HCT116 (cell line): Measurements from ENCODE around the gene SHISA7. TPM values are rescaled to one million over a fixed set of nuclear protein-coding genes. Genes with fewer than 3 reads are reported as not detected.

ENCODE experiments used
- ATAC-seq: fragments of 200-7000 bp; cut with Tn5 transposase; 2 replicates; pipeline ENCODE4 v1.9.1; 2020; ENCODE audit warnings: mild to moderate bottlenecking, moderate library complexity
- BruUV-seq: library from RNA; stranded (reverse); fragments of 400-500 nt; replicated peaks from 2 replicates; lab custom pipeline; 2021; lab: Mats Ljungman, UMichigan
- CTCF ChIA-PET: fragments of 300-600 bp; sonication (Branson Sonifier 250); formaldehyde crosslinking; loops from one replicate; lab custom pipeline; 2021; ENCODE audit warnings: antibody characterized with exemption; lab: Charles Lee
- POLR2A ChIA-PET: fragments of 300-600, 350-600 bp; sonication (Branson Sonifier 250); formaldehyde crosslinking; loops from one replicate; lab custom pipeline; 2021; ENCODE audit warnings: antibody characterized with exemption; lab: Charles Lee
- RAD21 ChIA-PET, 2 experiments: fragments of 300-600 bp; sonication (Branson Sonifier 250); formaldehyde crosslinking; loops; one replicate each; lab custom pipeline; 2023; ENCODE audit warnings: low total read pairs in 2 of 2; ENCODE audit not compliant: uncharacterized antibody in 2 of 2, unreplicated experiment in 2 of 2, low non-redundant PET in 1 of 2; lab: Charles Lee
- DNase-seq: peaks from one replicate; pipeline ENCODE4 v3.0.0-alpha.2; 2010; ENCODE audit warnings: low read depth, low spot score
- H2AFZ ChIP-seq: fragments of 200-600 bp; shearing (Covaris generic), sonication (generic); 2 replicates; pipeline ENCODE4 v1.6.1; 2017; ENCODE audit warnings: low read depth, mixed run types, mixed read lengths, antibody characterized with exemption, low read length; ENCODE audit not compliant: poor library complexity, severe bottlenecking
- H3K27ac ChIP-seq: 2 replicates; pipeline ENCODE4 v1.5.1; 2012; ENCODE audit warnings: low read depth, low read length
- H3K27me3 ChIP-seq: fragments of 200-600 bp; sonication (generic); 2 replicates; pipeline ENCODE4 v1.6.1; 2016; ENCODE audit warnings: mixed run types, low read length, mixed read lengths; ENCODE audit not compliant: insufficient read depth
- H3K36me3 ChIP-seq, 2 experiments: fragments of 200-500 bp in 1 of 2; fragments of 200-600 bp in 1 of 2; sonication (Bioruptor generic) in 1 of 2; sonication (generic) in 1 of 2; 2 replicates each; pipeline versions ENCODE4 v1.5.1 to v1.6.1; 2014 to 2016; ENCODE audit warnings: low read length in 2 of 2, inconsistent platforms in 1 of 2, mixed read lengths in 1 of 2, mixed run types in 1 of 2; ENCODE audit not compliant: insufficient read depth in 2 of 2, control insufficient read depth in 1 of 2
- H3K4me1 ChIP-seq, 2 experiments: fragments of 200-600 bp in 1 of 2; sonication (generic) in 1 of 2; 2 replicates each; pipeline versions ENCODE4 v1.5.1 to v1.6.1; 2012 to 2017; ENCODE audit warnings: low read length in 2 of 2, inconsistent platforms in 1 of 2, mild to moderate bottlenecking in 1 of 2, mixed read lengths in 1 of 2, mixed run types in 1 of 2, moderate library complexity in 1 of 2; ENCODE audit not compliant: insufficient read depth in 2 of 2, control insufficient read depth in 1 of 2
- H3K4me2 ChIP-seq: fragments of 200-600 bp; sonication (generic); 2 replicates; pipeline ENCODE4 v1.6.1; 2017; ENCODE audit warnings: mixed run types, low read length, mixed read lengths
- H3K4me3 ChIP-seq, 2 experiments: fragments of 200-600 bp in 1 of 2; sonication (generic) in 1 of 2; replicated peaks in 1 of 2; 2 replicates each; pipeline ENCODE4 v1.5.1; 2011 to 2016; ENCODE audit warnings: low read length in 2 of 2, control low read depth in 1 of 2, low read depth in 1 of 2, mild to moderate bottlenecking in 1 of 2, mixed read lengths in 1 of 2, mixed run types in 1 of 2
- H3K79me2 ChIP-seq: fragments of 200-600 bp; sonication (generic); 2 replicates; pipeline ENCODE4 v1.6.1; 2017; ENCODE audit warnings: mild to moderate bottlenecking, mixed run types, low read length, moderate library complexity, mixed read lengths; ENCODE audit not compliant: insufficient read depth
- H3K9ac ChIP-seq: fragments of 200-600 bp; sonication (generic); 2 replicates; pipeline ENCODE4 v1.6.1; 2016; ENCODE audit warnings: low read length, mixed read lengths
- H3K9me2 ChIP-seq: fragments of 200-600 bp; sonication (generic), shearing (Covaris generic); 2 replicates; pipeline ENCODE4 v1.6.1; 2017; ENCODE audit warnings: mixed run types, mild to moderate bottlenecking, moderate library complexity; ENCODE audit not compliant: insufficient read depth
- H3K9me3 ChIP-seq, 2 experiments: fragments of 200-500 bp in 1 of 2; fragments of 200-600 bp in 1 of 2; sonication (Bioruptor generic) in 1 of 2; sonication (generic) in 1 of 2; 2 replicates each; pipeline ENCODE4 v1.6.1; 2014 to 2017; ENCODE audit warnings: low read length in 2 of 2, mixed read lengths in 2 of 2, inconsistent platforms in 1 of 2, low read depth in 1 of 2, mild to moderate bottlenecking in 1 of 2, mixed run types in 1 of 2, moderate library complexity in 1 of 2; ENCODE audit not compliant: control insufficient read depth in 1 of 2, insufficient read depth in 1 of 2
- H4K20me1 ChIP-seq: fragments of 200-600 bp; sonication (generic), shearing (Covaris generic); 2 replicates; pipeline ENCODE4 v1.6.1; 2017; ENCODE audit warnings: mixed run types, mild to moderate bottlenecking, moderate library complexity; ENCODE audit not compliant: insufficient read depth
- CBX3 ChIP-seq: IDR thresholded peaks from 2 replicates; pipeline ENCODE4 v1.6.1; 2012; ENCODE audit warnings: low read depth
- EZH2phosphoT487 ChIP-seq: fragments of 200-600 bp; IDR thresholded peaks from 2 replicates; pipeline ENCODE4 v1.6.1; 2018; ENCODE audit warnings: antibody characterized with exemption, borderline replicate concordance
- FOSL1 ChIP-seq: IDR thresholded peaks from 2 replicates; pipeline ENCODE4 v1.6.1; 2012; ENCODE audit warnings: low read depth
- JUND ChIP-seq: IDR thresholded peaks from 2 replicates; pipeline ENCODE4 v1.6.1; 2012
- POLR2A ChIP-seq: IDR thresholded peaks from 2 replicates; pipeline ENCODE4 v1.7.0; 2011; ENCODE audit warnings: borderline replicate concordance; ENCODE audit not compliant: insufficient read depth, insufficient read length; ENCODE audit errors: extremely low read depth
- POLR2AphosphoS5 ChIP-seq: IDR thresholded peaks from 2 replicates; pipeline ENCODE4 v1.6.1; 2011; ENCODE audit warnings: mild to moderate bottlenecking, low read depth, low read length, moderate library complexity
- RAD21 ChIP-seq: IDR thresholded peaks from 2 replicates; pipeline ENCODE4 v1.6.1; 2012; ENCODE audit warnings: low read depth, mild to moderate bottlenecking
- SRF ChIP-seq: IDR thresholded peaks from 2 replicates; pipeline ENCODE4 v1.6.1; 2012; ENCODE audit warnings: low read depth
- ZFX ChIP-seq: fragments of 450-650 bp; IDR thresholded peaks from 2 replicates; pipeline ENCODE4 v1.6.1; 2017
- ZNF274 ChIP-seq: fragments of 200-500 bp; sonication (Bioruptor generic); IDR thresholded peaks from 2 replicates; pipeline ENCODE4 v1.6.1; 2014; ENCODE audit warnings: mild to moderate bottlenecking, low read depth, low read length, inconsistent platforms
- intact Hi-C: fragments of 100-400 bp; cut with micrococcal nuclease; formaldehyde crosslinking; loops from 2 replicates; pipeline ENCODE4 v1.10.0; 2022
- total RNA-seq: library from RNA; stranded (reverse); gene quantifications from one replicate; pipeline ENCODE4 v1.2.1, GENCODE V29; 2021; ENCODE audit not compliant: unreplicated experiment
- TF ChIP-seq, protein P1 (sequence below): IDR thresholded peaks from 2 replicates; pipeline ENCODE4 v1.6.1; 2012
- TF ChIP-seq, protein P2 (sequence below): IDR thresholded peaks from 2 replicates; pipeline ENCODE4 v1.6.1; 2012; ENCODE audit warnings: low read depth
- TF ChIP-seq, protein P3 (sequence below), 3 experiments: fragments of 200-600 bp in 1 of 3; sonication (generic) in 1 of 3; IDR thresholded peaks in 2 of 3; conservative IDR thresholded peaks in 1 of 3; 2 replicates each; pipeline ENCODE4 v1.5.1; 2012 to 2017; ENCODE audit warnings: low read depth in 2 of 3, low read length in 2 of 3, antibody characterized with exemption in 1 of 3, borderline replicate concordance in 1 of 3, control low read depth in 1 of 3, mild to moderate bottlenecking in 1 of 3, mixed read lengths in 1 of 3, mixed run types in 1 of 3, moderate library complexity in 1 of 3; ENCODE audit not compliant: insufficient read depth in 1 of 3

SHISA7 gene
- total RNA-seq, 1 experiment from 2014 or later: not detected

DNA sequence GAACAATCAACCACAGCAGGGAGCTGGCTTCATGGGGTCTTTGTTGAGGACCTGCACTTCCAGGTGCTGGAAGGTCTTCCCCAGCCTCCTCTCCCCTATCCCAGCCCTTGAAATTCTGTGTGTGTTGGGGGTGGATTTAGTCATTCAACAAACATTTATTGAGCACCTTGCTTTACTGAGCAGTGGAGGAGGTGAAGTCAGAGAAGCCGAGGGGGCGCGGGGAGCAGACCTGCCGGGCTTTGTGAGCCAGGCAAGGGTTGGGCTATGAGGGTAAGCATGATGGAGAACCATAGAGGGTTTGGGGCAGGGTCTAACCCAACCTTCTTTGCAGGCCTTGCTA lies 24.9 kb upstream of the SHISA7 start:
- ChIA-PET RAD21 (interaction anchor here (0.8 to 1.1 kb wide), 2 partner anchors 36 kb away, joined by 3 read pairs; no protein-coding TSS in a partner anchor), CTCF (interaction anchor here (0.7 to 2.3 kb wide), 10 partner anchors 8 to 302 kb away, joined by 3 to 17 read pairs (median 4); partner anchors contain the start of genes DNAAF3, ZNF628 and ZNF865), POLR2A (interaction anchor here (1.1 to 1.5 kb wide), 2 partner anchors 138 to 156 kb away, joined by 3 to 4 read pairs; partner anchors contain the start of gene ZNF784)
- peaks cover 0 to 11% of the 10 kb centered on the region in 2 experiments; a peak in 2 of 4 replicates for H3K36me3 ChIP-seq
- H4K20me1 ChIP-seq: no peaks in the 10 kb centered on the region
- no TSS peak for BruUV-seq
- H3K4me3 ChIP-seq: no peak overlapping the region
- peak overlapping the region; percentile 67 for H3K4me2 ChIP-seq
- H2AFZ ChIP-seq: no peak overlapping the region
- peaks cover 13 to 36% of the 10 kb centered on the region in 2 experiments; a peak in 3 of 4 replicates for H3K4me1 ChIP-seq
- ATAC-seq (peak; percentile 33), DNase-seq (no peak)
- peaks cover 28% of the 10 kb centered on the region for H3K79me2 ChIP-seq
- peak overlapping the region; percentile 24; the same call in 1 of the 2 replicates for H3K27ac ChIP-seq
- intact Hi-C loops: no loop called here
- peak overlapping the region; percentile 42 for H3K9ac ChIP-seq
- H3K27me3 ChIP-seq: no peaks in the 10 kb centered on the region
- no peak for TF ChIP-seq POLR2A
- peak; percentile 14 for TF ChIP-seq POLR2AphosphoS5
- TF ChIP-seq, protein P1, sequence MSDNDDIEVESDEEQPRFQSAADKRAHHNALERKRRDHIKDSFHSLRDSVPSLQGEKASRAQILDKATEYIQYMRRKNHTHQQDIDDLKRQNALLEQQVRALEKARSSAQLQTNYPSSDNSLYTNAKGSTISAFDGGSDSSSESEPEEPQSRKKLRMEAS: peak; percentile 18; the same call in 1 of the 2 replicates
- no peak for TF ChIP-seq FOSL1
- no peaks in the 10 kb centered on the region for H3K9me3 ChIP-seq
- no peaks in the 10 kb centered on the region for H3K9me2 ChIP-seq

DNA sequence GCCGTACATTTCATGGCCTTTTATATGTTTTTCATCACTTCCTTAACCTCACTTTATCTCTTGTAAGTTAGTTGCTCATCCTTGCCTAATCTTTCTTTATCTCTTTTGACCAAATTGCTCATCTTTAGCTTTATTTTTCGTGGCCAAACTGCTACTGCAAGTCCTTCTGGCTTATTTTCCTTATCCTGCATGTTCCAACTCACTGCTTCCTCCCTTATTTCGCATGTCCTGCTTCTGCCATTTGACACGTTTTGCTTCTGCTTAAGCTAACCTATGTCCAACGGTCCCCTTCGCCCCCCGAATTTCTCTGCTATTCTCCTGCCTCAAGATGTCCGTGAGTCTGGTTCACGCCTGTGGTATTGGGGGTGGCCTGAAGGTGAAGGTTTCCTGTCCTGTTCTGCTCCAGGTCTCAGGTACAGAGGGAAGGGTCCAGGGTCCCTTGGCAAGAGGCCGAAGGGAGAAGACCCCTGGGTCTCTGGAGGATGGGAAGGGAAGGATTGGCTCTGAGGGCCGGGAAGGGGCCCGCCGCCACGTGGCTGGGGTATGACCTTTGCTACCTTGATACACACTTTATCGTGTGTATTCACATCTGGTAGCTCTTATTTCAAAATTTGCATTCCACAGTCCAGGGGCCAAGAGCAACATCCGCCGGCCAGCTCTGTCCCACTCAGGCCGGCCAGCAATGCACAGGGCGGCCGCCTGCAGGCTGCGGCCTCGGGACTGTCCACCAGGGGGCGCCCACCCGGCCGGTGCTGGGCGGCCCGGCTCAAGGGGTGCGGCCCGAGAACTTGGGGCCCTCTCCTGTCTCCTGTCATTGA lies 24.3 kb upstream of the SHISA7 start:
- H2AFZ ChIP-seq: no peak overlapping the region
- DNase-seq (no peak), ATAC-seq (peak; percentile 75)
- H3K9ac ChIP-seq: peak overlapping the region; percentile 42
- ChIA-PET CTCF (interaction anchor here (0.6 to 2.3 kb wide), 13 partner anchors 9 to 321 kb away, joined by 3 to 17 read pairs (median 4); partner anchors contain the start of genes DNAAF3, FIZ1, ZNF628 and ZNF784), RAD21 (interaction anchor here (0.8 to 1.1 kb wide), 2 partner anchors 36 kb away, joined by 3 read pairs; no protein-coding TSS in a partner anchor), POLR2A (interaction anchor here (1.1 to 1.6 kb wide), 5 partner anchors 9 to 157 kb away, joined by 3 to 4 read pairs (median 3); partner anchors contain the start of genes ZNF628 and ZNF784)
- H3K36me3 ChIP-seq: peaks cover 0 to 11% of the 10 kb centered on the region in 2 experiments; a peak in 2 of 4 replicates
- peak overlapping the region; percentile 67 for H3K4me2 ChIP-seq
- H3K4me3 ChIP-seq: no peak overlapping the region
- no peaks in the 10 kb centered on the region for H3K9me3 ChIP-seq
- H3K27me3 ChIP-seq: no peaks in the 10 kb centered on the region
- H3K27ac ChIP-seq: no peak overlapping the region
- intact Hi-C loops: no loop called here
- H3K4me1 ChIP-seq: peaks cover 13 to 37% of the 10 kb centered on the region in 2 experiments; a peak in 3 of 4 replicates
- H4K20me1 ChIP-seq: no peaks in the 10 kb centered on the region
- peaks cover 24% of the 10 kb centered on the region for H3K79me2 ChIP-seq
- no TSS peak for BruUV-seq
- H3K9me2 ChIP-seq: no peaks in the 10 kb centered on the region
- TF ChIP-seq ZNF274 (no peak), RAD21 (no peak), SRF (no peak), ZFX (no peak), JUND (peak; percentile 46), CBX3 (no peak), EZH2phosphoT487 (no peak)
- TF ChIP-seq, protein P2, sequence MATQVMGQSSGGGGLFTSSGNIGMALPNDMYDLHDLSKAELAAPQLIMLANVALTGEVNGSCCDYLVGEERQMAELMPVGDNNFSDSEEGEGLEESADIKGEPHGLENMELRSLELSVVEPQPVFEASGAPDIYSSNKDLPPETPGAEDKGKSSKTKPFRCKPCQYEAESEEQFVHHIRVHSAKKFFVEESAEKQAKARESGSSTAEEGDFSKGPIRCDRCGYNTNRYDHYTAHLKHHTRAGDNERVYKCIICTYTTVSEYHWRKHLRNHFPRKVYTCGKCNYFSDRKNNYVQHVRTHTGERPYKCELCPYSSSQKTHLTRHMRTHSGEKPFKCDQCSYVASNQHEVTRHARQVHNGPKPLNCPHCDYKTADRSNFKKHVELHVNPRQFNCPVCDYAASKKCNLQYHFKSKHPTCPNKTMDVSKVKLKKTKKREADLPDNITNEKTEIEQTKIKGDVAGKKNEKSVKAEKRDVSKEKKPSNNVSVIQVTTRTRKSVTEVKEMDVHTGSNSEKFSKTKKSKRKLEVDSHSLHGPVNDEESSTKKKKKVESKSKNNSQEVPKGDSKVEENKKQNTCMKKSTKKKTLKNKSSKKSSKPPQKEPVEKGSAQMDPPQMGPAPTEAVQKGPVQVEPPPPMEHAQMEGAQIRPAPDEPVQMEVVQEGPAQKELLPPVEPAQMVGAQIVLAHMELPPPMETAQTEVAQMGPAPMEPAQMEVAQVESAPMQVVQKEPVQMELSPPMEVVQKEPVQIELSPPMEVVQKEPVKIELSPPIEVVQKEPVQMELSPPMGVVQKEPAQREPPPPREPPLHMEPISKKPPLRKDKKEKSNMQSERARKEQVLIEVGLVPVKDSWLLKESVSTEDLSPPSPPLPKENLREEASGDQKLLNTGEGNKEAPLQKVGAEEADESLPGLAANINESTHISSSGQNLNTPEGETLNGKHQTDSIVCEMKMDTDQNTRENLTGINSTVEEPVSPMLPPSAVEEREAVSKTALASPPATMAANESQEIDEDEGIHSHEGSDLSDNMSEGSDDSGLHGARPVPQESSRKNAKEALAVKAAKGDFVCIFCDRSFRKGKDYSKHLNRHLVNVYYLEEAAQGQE: no peak
- TF ChIP-seq, protein P3, sequence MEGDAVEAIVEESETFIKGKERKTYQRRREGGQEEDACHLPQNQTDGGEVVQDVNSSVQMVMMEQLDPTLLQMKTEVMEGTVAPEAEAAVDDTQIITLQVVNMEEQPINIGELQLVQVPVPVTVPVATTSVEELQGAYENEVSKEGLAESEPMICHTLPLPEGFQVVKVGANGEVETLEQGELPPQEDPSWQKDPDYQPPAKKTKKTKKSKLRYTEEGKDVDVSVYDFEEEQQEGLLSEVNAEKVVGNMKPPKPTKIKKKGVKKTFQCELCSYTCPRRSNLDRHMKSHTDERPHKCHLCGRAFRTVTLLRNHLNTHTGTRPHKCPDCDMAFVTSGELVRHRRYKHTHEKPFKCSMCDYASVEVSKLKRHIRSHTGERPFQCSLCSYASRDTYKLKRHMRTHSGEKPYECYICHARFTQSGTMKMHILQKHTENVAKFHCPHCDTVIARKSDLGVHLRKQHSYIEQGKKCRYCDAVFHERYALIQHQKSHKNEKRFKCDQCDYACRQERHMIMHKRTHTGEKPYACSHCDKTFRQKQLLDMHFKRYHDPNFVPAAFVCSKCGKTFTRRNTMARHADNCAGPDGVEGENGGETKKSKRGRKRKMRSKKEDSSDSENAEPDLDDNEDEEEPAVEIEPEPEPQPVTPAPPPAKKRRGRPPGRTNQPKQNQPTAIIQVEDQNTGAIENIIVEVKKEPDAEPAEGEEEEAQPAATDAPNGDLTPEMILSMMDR (IDR thresholded peaks at IDR 0.05 in 2 of 3, conservative IDR thresholded peaks at IDR 0.05 in 1 of 3; ENCODE audit: borderline replicate concordance in 1 of 3, insufficient read depth in 1 of 3, low read depth in 2 of 3, low read length in 2 of 3): peak in 2 of 3 experiments; percentile 98 to 99; a peak in 5 of 6 replicates
